ENCODE results near the gene NDEL1. TPM values are rescaled to one million over a fixed set of nuclear protein-coding genes. Genes with fewer than 3 reads are reported as not detected.

The NDEL1 gene
- total and polyA plus RNA-seq, 4 donors = 25.2 to 101 (median 55.5) TPM

DNA sequence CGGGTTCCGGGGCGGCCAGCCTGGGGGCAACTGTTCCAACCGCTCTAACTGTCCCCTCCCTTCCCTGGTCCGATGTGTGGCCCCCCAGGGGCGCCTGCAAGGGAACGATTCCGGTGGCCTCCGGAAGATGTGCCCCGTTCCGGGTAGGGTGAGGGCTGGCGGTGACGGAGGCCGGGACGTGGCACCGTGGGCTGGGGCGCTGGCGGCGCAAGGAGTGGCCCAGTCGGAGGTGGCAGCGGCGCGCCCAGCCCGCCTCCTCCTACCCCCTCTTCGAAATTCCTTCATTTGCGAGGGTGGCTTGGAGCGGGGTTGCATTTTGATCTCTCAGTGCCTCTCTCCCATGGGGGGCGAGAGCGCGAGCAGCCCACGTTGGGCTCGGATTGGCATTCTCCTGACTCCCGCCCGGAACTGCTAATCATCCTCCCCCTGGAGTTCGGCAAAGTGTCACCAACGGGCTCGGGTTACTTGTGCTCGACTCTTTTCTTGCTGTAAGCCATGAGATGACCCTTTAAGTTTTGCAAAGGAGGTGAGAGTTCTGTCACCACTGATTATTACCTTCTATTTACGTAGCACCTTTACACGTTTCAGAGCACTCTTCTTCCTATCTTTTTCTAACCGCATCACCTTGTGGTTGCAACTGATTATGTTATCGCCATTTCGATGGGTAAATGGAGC, 622 bp downstream of the NDEL1 start:
- Histone ChIP-seq H3K9me3 (ENCODE audit: control insufficient read depth in 4 of 4, insufficient read depth in 3 of 4, low read length in 3 of 4) (no peaks in the 10 kb centered on the region), H3K4me3 (peak overlapping the region; percentile 85), H3K4me1 (ENCODE audit: control insufficient read depth in 5 of 5, insufficient read depth in 5 of 5, low read length in 5 of 5) (peaks cover 0 to 15% (median 5%) of the 10 kb centered on the region in 5 donors), H3K36me3 (ENCODE audit: control insufficient read depth in 4 of 4, insufficient read depth in 4 of 4, low read length in 4 of 4) (peaks cover 0 to 4% (median 2%) of the 10 kb centered on the region in 4 donors), H3K9ac (ENCODE audit: insufficient read depth in 1 of 2, low read length in 2 of 2) (peak overlapping the region; percentile 82 to 96), H3K27me3 (ENCODE audit: control insufficient read depth in 3 of 3, insufficient read depth in 3 of 3, low read length in 2 of 3) (no peaks in the 10 kb centered on the region), H3K27ac (ENCODE audit: low read depth in 1 of 2, low read length in 1 of 2) (peak overlapping the region; percentile 99 to 100)
- no peak for TF ChIP-seq CTCF (IDR thresholded peaks at IDR 0.05; ENCODE audit: control extremely low read depth, extremely low read depth)
- 0% methylated on average over 31 to 43 of the region's 43 CpGs for WGBS, 2 donors
- DNase-seq (peak; percentile 71 to 75 (median 73)), ATAC-seq (ENCODE audit: insufficient read depth, low FRiP score) (peak; percentile 70)

- ATAC-seq (ENCODE audit: insufficient read depth, low FRiP score) (no peak), DNase-seq (no peak)
- peak overlapping the region in 1 of 2 donors; percentile 99 for H3K27ac ChIP-seq (ENCODE audit: low read depth in 1 of 2, low read length in 1 of 2)
- peaks cover 0 to 4% (median 2%) of the 10 kb centered on the region in 4 donors for H3K36me3 ChIP-seq (ENCODE audit: control insufficient read depth in 4 of 4, insufficient read depth in 4 of 4, low read length in 4 of 4)
- H3K27me3 ChIP-seq (ENCODE audit: control insufficient read depth in 3 of 3, insufficient read depth in 3 of 3, low read length in 2 of 3) = no peaks in the 10 kb centered on the region
- peak overlapping the region in 1 of 2 donors; percentile 96 for H3K9ac ChIP-seq (ENCODE audit: insufficient read depth in 1 of 2, low read length in 2 of 2)
- WGBS, 2 donors = 12 to 14% methylated on average over 5 of the region's 5 CpGs
- peaks cover 0 to 15% (median 5%) of the 10 kb centered on the region in 5 donors for H3K4me1 ChIP-seq (ENCODE audit: control insufficient read depth in 5 of 5, insufficient read depth in 5 of 5, low read length in 5 of 5)
- TF ChIP-seq CTCF (IDR thresholded peaks at IDR 0.05; ENCODE audit: control extremely low read depth, extremely low read depth) = no peak
- H3K9me3 ChIP-seq (ENCODE audit: control insufficient read depth in 4 of 4, insufficient read depth in 3 of 4, low read length in 3 of 4) = no peaks in the 10 kb centered on the region
- H3K4me3 ChIP-seq = peak overlapping the region; percentile 85
Measured at GRCh38 chr17:8436844-8437171, 1.1 kb downstream of the NDEL1 start.

- no peak overlapping the region for H3K4me3 ChIP-seq
- peaks cover 0 to 4% (median 2%) of the 10 kb centered on the region in 4 donors for H3K36me3 ChIP-seq (ENCODE audit: control insufficient read depth in 4 of 4, insufficient read depth in 4 of 4, low read length in 4 of 4)
- H3K9ac ChIP-seq (ENCODE audit: insufficient read depth in 1 of 2, low read length in 2 of 2) = no peak overlapping the region
- no peak for ATAC-seq (ENCODE audit: insufficient read depth, low FRiP score)
- peaks cover 0 to 15% (median 5%) of the 10 kb centered on the region in 5 donors for H3K4me1 ChIP-seq (ENCODE audit: control insufficient read depth in 5 of 5, insufficient read depth in 5 of 5, low read length in 5 of 5)
- DNase-seq = no peak
- 73 to 76% methylated on average over 5 of the region's 5 CpGs for WGBS, 2 donors
- no peaks in the 10 kb centered on the region for H3K27me3 ChIP-seq (ENCODE audit: control insufficient read depth in 3 of 3, insufficient read depth in 3 of 3, low read length in 2 of 3)
- H3K9me3 ChIP-seq (ENCODE audit: control insufficient read depth in 4 of 4, insufficient read depth in 3 of 4, low read length in 3 of 4) = no peaks in the 10 kb centered on the region
- H3K27ac ChIP-seq (ENCODE audit: low read depth in 1 of 2, low read length in 1 of 2) = no peak overlapping the region
- TF ChIP-seq CTCF (IDR thresholded peaks at IDR 0.05; ENCODE audit: control extremely low read depth, extremely low read depth) = no peak
Measured at GRCh38 chr17:8438441-8438840, 2.8 kb downstream of the NDEL1 start.
